ENCODE data around the gene RNASEH1. TPM values are rescaled to one million over a fixed set of nuclear protein-coding genes. Genes with fewer than 3 reads are reported as not detected.

The RNASEH1 gene
- total and polyA plus RNA-seq, 2 of the 13 experiments (the other 11 are each of a cell fraction or from before 2014, with no cell fraction given) = 14.5 to 57.4 TPM

DNA sequence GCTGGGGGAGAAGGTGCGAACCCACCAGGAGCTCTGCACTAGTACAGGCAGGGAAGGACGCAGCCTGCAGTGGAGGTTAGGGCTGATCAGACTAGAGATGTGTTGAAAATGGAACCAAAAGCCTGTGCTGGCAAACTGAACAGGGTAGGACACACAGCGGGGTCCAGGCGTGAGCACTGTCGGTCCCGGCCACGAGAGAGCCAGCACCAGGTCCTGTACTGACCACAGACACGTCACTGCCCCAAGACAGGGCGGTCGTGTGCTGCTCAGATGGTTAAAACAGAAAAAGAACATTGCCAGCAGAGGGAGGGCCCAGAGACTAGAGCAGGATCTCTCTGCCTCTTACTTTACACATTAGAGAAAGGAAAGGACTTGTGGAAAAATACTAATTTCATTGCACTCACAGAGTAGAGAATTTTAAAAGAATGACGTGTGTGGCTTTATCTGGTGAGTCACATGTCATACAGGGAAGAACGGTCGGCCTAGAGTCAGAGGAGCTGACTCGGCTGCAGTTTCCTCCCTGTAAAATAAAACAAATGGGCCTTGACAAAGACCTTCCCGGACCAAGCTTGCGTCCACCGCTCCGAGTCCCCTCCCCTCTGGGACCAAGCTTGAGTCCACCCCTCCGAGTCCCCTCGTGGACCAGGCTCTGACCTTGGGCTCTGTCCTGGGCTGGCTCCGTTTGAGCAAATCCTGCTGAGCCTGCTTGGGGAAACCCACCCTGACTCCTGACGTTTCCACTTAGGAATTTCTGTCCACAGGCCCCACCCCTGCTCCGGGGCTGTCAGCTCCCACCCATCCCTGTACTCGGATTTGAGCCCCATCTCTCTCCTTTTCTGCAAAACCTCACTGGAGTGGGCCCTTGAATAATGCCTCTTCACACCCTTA, 22.1 kb downstream of the RNASEH1 start (continued):
- TF ChIP-seq, protein P1, sequence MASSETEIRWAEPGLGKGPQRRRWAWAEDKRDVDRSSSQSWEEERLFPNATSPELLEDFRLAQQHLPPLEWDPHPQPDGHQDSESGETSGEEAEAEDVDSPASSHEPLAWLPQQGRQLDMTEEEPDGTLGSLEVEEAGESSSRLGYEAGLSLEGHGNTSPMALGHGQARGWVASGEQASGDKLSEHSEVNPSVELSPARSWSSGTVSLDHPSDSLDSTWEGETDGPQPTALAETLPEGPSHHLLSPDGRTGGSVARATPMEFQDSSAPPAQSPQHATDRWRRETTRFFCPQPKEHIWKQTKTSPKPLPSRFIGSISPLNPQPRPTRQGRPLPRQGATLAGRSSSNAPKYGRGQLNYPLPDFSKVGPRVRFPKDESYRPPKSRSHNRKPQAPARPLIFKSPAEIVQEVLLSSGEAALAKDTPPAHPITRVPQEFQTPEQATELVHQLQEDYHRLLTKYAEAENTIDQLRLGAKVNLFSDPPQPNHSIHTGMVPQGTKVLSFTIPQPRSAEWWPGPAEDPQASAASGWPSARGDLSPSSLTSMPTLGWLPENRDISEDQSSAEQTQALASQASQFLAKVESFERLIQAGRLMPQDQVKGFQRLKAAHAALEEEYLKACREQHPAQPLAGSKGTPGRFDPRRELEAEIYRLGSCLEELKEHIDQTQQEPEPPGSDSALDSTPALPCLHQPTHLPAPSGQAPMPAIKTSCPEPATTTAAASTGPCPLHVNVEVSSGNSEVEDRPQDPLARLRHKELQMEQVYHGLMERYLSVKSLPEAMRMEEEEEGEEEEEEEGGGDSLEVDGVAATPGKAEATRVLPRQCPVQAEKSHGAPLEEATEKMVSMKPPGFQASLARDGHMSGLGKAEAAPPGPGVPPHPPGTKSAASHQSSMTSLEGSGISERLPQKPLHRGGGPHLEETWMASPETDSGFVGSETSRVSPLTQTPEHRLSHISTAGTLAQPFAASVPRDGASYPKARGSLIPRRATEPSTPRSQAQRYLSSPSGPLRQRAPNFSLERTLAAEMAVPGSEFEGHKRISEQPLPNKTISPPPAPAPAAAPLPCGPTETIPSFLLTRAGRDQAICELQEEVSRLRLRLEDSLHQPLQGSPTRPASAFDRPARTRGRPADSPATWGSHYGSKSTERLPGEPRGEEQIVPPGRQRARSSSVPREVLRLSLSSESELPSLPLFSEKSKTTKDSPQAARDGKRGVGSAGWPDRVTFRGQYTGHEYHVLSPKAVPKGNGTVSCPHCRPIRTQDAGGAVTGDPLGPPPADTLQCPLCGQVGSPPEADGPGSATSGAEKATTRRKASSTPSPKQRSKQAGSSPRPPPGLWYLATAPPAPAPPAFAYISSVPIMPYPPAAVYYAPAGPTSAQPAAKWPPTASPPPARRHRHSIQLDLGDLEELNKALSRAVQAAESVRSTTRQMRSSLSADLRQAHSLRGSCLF (CRISPR knock-in tag; IDR thresholded peaks at IDR 0.05; ENCODE audit: borderline replicate concordance) = no peak
- 0 out of 2 replicates have a peak, but pooled peaks have one; percentile 33 for TF ChIP-seq NFYC (CRISPR knock-in tag; IDR thresholded peaks at IDR 0.05)
- TF ChIP-seq ZNF816 (CRISPR knock-in tag; IDR thresholded peaks at IDR 0.05; ENCODE audit: borderline replicate concordance) = no peak
- TF ChIP-seq TMF1 (CRISPR knock-in tag; IDR thresholded peaks at IDR 0.05; ENCODE audit: low read depth) = no peak
- TF ChIP-seq ZNF205 (CRISPR knock-in tag; IDR thresholded peaks at IDR 0.05) = no peak
- TF ChIP-seq, protein P2, sequence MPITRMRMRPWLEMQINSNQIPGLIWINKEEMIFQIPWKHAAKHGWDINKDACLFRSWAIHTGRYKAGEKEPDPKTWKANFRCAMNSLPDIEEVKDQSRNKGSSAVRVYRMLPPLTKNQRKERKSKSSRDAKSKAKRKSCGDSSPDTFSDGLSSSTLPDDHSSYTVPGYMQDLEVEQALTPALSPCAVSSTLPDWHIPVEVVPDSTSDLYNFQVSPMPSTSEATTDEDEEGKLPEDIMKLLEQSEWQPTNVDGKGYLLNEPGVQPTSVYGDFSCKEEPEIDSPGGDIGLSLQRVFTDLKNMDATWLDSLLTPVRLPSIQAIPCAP (CRISPR knock-in tag; IDR thresholded peaks at IDR 0.05; ENCODE audit: low read depth) = no peak
- TF ChIP-seq, protein P3, sequence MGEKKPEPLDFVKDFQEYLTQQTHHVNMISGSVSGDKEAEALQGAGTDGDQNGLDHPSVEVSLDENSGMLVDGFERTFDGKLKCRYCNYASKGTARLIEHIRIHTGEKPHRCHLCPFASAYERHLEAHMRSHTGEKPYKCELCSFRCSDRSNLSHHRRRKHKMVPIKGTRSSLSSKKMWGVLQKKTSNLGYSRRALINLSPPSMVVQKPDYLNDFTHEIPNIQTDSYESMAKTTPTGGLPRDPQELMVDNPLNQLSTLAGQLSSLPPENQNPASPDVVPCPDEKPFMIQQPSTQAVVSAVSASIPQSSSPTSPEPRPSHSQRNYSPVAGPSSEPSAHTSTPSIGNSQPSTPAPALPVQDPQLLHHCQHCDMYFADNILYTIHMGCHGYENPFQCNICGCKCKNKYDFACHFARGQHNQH (CRISPR knock-in tag; IDR thresholded peaks at IDR 0.05) = no peak; the same call in none of the 2 replicates
- TF ChIP-seq ZNF10 (CRISPR knock-in tag; IDR thresholded peaks at IDR 0.05; ENCODE audit: borderline replicate concordance, low read depth) = no peak
- TF ChIP-seq SNAPC2 (CRISPR knock-in tag; IDR thresholded peaks at IDR 0.05) = 0 out of 2 replicates have a peak, but pooled peaks have one; percentile 15
- no peak for TF ChIP-seq GABPA (IDR thresholded peaks at IDR 0.05; ENCODE audit: low read depth, low read length)
- TF ChIP-seq GABPA (CRISPR knock-in tag; IDR thresholded peaks at IDR 0.05; ENCODE audit: low read depth) = peak; percentile 13; the same call in 1 of the 2 replicates
- TF ChIP-seq RELA (CRISPR knock-in tag; IDR thresholded peaks at IDR 0.05) = 0 out of 2 replicates have a peak, but pooled peaks have one; percentile 26
- TF ChIP-seq MAF1 (CRISPR knock-in tag; IDR thresholded peaks at IDR 0.05; ENCODE audit: borderline replicate concordance) = no peak
- TF ChIP-seq ZNF569 (CRISPR knock-in tag; IDR thresholded peaks at IDR 0.05; ENCODE audit: borderline replicate concordance) = no peak
- no peak for TF ChIP-seq RFX5 (IDR thresholded peaks at IDR 0.05; ENCODE audit: low read depth, low read length)
- peak; percentile 17; the same call in 1 of the 2 replicates for TF ChIP-seq ZSCAN25 (CRISPR knock-in tag; IDR thresholded peaks at IDR 0.05)
- no peak for TF ChIP-seq NR3C1 (CRISPR knock-in tag; IDR thresholded peaks at IDR 0.05)
- no peak; the same call in 1 of the 2 replicates for TF ChIP-seq ELF3 (CRISPR knock-in tag; IDR thresholded peaks at IDR 0.05)
- TF ChIP-seq ZNF709 (CRISPR knock-in tag; IDR thresholded peaks at IDR 0.05) = no peak

Measured in HepG2 (cell line).